Measurements from ENCODE around the gene SCNN1A. TPM values are rescaled to one million over a fixed set of nuclear protein-coding genes. Genes with fewer than 3 reads are reported as not detected.

SCNN1A gene
- total RNA-seq, 4 donors from 2014 or later = 74.6 to 139 (median 119) TPM

DNA sequence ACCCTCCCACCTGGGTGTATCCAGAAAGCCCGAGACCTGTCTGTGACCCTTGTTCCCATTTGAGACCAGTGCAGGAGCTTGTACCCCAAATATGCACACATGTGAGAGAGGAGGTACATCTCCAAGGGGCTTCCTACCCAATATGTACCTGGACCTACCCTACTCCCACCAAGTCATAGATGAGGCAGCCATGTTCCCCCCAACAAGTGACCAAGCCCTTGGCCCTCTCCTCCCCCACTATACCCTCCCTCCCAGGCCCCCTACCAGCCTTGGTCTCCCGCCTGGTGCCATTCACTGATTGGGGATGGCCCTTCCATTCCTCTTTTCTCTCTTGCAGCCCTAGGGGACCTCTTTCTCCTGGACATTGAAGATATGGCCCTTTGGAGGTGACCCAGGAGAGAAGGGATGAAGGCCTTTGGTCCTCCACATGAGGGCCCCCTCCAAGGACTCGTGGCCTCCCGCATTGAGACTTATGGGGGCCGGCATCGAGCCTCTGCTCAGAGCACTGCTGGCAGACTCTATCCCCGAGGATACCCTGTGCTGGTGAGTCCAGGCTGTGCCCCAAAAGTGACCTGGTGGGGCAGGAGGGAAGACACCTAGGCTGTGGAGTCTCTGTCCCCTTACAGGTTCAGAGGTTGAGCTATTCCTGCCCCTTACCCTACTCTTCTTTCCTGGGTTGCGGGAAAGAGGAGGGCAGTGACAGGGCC lies 63.4 kb downstream of the SCNN1A start:
- no peak for DNase-seq (ENCODE audit: low spot score in 2 of 2)
- TF ChIP-seq POLR2A (IDR thresholded peaks at IDR 0.05) = no peak
- TF ChIP-seq, protein P1, sequence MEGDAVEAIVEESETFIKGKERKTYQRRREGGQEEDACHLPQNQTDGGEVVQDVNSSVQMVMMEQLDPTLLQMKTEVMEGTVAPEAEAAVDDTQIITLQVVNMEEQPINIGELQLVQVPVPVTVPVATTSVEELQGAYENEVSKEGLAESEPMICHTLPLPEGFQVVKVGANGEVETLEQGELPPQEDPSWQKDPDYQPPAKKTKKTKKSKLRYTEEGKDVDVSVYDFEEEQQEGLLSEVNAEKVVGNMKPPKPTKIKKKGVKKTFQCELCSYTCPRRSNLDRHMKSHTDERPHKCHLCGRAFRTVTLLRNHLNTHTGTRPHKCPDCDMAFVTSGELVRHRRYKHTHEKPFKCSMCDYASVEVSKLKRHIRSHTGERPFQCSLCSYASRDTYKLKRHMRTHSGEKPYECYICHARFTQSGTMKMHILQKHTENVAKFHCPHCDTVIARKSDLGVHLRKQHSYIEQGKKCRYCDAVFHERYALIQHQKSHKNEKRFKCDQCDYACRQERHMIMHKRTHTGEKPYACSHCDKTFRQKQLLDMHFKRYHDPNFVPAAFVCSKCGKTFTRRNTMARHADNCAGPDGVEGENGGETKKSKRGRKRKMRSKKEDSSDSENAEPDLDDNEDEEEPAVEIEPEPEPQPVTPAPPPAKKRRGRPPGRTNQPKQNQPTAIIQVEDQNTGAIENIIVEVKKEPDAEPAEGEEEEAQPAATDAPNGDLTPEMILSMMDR (IDR thresholded peaks at IDR 0.05) = no peak
- intact Hi-C loops (cut with DNase I; ENCODE audit: low total_unique reads) = no loop called here
- H3K4me3 ChIP-seq (ENCODE audit: low read depth, poor library complexity, severe bottlenecking) = no peak overlapping the region
- WGBS, 2 donors = 80 to 83% methylated on average over 8 of the region's 8 CpGs

DNA sequence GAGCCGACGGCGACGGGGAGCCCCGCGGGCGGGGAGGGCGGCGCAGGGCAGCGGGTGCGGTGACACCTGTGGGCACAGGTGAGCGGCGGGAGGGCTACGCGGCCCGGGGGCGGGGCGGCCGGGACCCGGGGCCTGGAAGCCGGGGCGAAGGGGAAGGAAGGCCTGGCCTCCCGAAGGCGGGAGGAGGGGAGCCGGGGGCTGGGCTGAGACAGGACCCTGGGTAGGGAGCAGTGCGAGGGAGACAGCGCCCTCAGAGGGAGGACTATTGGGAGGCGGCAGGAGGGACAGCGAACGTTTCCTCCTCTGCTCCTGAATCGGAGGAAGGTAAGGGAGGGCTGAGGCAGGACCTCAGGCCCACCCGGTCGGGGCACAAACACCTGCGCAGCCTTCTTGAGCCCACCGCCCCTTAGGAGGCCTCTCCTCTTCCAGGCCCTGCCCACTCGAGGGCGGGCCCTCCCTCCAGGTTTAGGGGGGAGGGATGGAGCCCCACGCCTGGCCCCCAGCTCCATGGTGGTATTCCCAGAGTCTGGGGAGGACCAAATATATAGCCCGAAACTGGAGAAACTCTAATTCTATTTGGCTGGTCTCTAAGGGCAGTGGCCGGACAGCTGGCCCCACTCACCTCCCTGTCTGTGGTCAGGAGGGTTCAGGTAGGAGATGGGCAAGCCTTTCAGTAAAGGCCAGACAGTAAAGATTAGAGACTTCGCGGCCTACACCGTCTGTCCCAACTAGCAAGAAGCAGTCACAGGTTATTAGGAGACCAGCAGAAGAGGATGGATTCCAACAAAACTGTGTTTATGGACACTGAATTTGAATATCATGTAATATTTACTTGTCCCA lies 64.4 kb downstream of the SCNN1A start:
- no peak for TF ChIP-seq POLR2A (IDR thresholded peaks at IDR 0.05)
- TF ChIP-seq, protein P1 (IDR thresholded peaks at IDR 0.05) = no peak
- no peak for DNase-seq (ENCODE audit: low spot score in 2 of 2)
- intact Hi-C loops (cut with DNase I; ENCODE audit: low total_unique reads) = no loop called here
- peak overlapping the region; percentile 35 for H3K4me3 ChIP-seq (ENCODE audit: low read depth, poor library complexity, severe bottlenecking)
- WGBS, 2 donors = 22 to 25% methylated on average over 36 to 42 of the region's 43 CpGs

DNA sequence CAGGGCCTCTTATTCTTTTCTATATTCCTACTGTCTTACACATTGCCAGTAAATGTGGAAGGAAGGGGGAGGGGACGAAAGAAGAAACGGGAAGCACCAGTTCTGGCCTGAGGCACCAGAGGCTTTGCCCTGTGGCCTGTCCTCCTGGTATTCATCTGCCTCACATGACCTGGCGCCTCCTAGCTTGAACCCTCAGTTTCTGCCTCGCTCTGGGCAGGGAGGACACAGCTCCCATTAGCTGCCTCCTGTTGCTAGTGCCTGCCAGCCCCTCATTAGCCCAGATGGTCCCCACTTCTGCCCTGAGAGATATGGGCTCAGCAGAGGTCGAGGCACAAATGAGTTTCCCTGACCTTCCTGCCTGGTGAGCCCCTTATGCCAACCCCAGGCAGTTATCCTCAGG lies 67.8 kb downstream of the SCNN1A start:
- peak in 1 of 2 donors; percentile 85 for DNase-seq (ENCODE audit: low spot score in 2 of 2)
- intact Hi-C loops (cut with DNase I; ENCODE audit: low total_unique reads) = no loop called here
- WGBS, 2 donors = 59 to 68% methylated on average over 5 of the region's 5 CpGs
- no peak for TF ChIP-seq POLR2A (IDR thresholded peaks at IDR 0.05)
- TF ChIP-seq, protein P1 (IDR thresholded peaks at IDR 0.05) = no peak
- H3K4me3 ChIP-seq (ENCODE audit: low read depth, poor library complexity, severe bottlenecking) = no peak overlapping the region

GRCh38 chr12:6306599-6307220 lies 68.7 kb downstream of the SCNN1A start:
- no peak for DNase-seq (ENCODE audit: low spot score in 2 of 2)
- intact Hi-C loops (cut with DNase I; ENCODE audit: low total_unique reads) = no loop called here
- TF ChIP-seq POLR2A (IDR thresholded peaks at IDR 0.05) = no peak
- TF ChIP-seq, protein P1 (IDR thresholded peaks at IDR 0.05) = no peak
- H3K4me3 ChIP-seq (ENCODE audit: low read depth, poor library complexity, severe bottlenecking) = no peak overlapping the region
- 83 to 90% methylated on average over 11 of the region's 11 CpGs for WGBS, 2 donors

DNA sequence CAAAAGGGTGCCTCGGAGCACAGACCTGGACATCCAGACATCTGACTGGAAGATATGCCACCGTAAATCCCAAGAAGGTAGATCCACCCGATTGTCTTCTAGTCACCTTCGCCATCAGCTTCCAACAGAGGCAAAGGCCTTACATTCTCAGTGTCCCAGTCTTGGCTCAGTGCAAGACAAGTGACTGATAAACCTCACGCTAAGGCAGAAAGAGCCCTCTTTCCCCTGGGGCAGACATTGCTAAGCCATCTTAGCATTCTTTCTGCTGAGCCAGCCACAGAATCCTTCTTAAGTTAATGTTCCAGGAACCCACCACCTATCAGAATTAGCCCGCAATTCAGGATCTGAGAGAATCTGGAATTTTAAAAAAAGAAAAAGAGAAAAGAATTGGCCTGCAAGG lies 69.2 kb downstream of the SCNN1A start:
- TF ChIP-seq POLR2A (IDR thresholded peaks at IDR 0.05) = no peak
- TF ChIP-seq, protein P1 (IDR thresholded peaks at IDR 0.05) = no peak
- no peak overlapping the region for H3K4me3 ChIP-seq (ENCODE audit: low read depth, poor library complexity, severe bottlenecking)
- WGBS, 2 donors = 63 to 76% methylated on average over 6 of the region's 6 CpGs
- intact Hi-C loops (cut with DNase I; ENCODE audit: low total_unique reads) = no loop called here
- no peak for DNase-seq (ENCODE audit: low spot score in 2 of 2)
